Retinal pigment epithelial cell (primary cell): ENCODE measurements around the gene NHS.

Experiments used
- DNase-seq: peaks from one replicate; pipeline ENCODE4 v3.0.0-alpha.2; 2010; ENCODE audit warnings: low read depth
- H3K4me3 ChIP-seq: 2 replicates; pipeline ENCODE4 v1.5.1; 2011; ENCODE audit warnings: mild to moderate bottlenecking, low read length, control low read depth, moderate library complexity
- TF ChIP-seq, protein P1 (sequence below): conservative IDR thresholded peaks from 2 replicates; pipeline ENCODE4 v1.5.1; 2011; ENCODE audit warnings: low read depth, low read length, control low read depth, inconsistent platforms

NHS gene

DNA sequence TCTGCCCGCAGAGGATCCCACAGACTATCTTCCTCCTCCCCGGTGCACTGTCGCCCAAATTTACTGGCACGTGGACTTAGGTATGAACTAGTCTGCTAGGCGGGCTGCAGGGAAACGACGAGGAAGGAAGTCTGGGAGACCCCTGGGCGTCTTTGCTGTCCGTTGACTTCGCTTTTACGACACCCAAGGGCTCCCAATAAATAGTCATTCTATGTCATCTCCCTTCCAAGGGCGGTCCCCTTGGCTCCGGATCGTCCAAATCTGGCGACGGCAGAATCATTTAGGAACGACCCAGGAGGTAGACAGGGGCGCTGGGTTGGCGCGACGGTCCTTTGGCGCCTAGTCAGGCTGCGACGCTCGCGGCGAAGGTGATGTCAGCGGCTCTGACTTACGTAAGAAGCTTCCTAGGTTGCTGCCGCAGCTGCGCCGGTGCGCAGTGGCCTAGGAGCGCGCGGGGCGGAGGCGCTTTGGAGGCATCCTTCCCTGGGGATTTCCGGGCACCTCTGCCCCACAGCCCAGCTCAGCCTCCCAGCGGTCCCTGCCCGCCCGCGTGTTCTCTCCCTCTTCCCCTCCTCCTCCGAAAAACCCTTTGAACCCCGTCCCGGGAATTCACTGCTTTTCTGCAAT is 2.2 kb downstream of the NHS start:
- DNase-seq, result no peak
- peak overlapping the region; percentile 50 for H3K4me3 ChIP-seq
- TF ChIP-seq, protein P1, sequence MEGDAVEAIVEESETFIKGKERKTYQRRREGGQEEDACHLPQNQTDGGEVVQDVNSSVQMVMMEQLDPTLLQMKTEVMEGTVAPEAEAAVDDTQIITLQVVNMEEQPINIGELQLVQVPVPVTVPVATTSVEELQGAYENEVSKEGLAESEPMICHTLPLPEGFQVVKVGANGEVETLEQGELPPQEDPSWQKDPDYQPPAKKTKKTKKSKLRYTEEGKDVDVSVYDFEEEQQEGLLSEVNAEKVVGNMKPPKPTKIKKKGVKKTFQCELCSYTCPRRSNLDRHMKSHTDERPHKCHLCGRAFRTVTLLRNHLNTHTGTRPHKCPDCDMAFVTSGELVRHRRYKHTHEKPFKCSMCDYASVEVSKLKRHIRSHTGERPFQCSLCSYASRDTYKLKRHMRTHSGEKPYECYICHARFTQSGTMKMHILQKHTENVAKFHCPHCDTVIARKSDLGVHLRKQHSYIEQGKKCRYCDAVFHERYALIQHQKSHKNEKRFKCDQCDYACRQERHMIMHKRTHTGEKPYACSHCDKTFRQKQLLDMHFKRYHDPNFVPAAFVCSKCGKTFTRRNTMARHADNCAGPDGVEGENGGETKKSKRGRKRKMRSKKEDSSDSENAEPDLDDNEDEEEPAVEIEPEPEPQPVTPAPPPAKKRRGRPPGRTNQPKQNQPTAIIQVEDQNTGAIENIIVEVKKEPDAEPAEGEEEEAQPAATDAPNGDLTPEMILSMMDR, result no peak

DNA sequence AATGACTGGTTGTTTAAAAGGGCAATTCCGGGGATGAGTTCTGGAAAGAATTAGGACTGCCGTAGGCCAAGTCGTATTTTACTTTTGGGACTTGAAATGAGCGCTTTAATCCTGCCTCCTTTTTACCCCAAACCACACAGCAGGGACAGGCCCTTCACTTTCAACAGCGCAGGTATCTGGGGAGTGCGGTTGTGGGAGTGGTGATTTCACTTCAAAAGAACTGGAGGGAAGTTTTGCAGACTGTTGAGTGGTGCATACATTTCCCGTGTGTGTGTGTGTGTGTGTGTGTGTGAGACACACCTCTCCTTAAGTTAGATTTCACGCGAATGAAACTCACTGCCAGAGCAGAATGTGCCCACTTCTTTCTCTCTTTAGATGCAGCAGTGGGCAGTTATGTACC is 2.8 kb downstream of the NHS start:
- TF ChIP-seq, protein P1, result no peak
- no peak for DNase-seq
- H3K4me3 ChIP-seq, result peak overlapping the region; percentile 50

DNA sequence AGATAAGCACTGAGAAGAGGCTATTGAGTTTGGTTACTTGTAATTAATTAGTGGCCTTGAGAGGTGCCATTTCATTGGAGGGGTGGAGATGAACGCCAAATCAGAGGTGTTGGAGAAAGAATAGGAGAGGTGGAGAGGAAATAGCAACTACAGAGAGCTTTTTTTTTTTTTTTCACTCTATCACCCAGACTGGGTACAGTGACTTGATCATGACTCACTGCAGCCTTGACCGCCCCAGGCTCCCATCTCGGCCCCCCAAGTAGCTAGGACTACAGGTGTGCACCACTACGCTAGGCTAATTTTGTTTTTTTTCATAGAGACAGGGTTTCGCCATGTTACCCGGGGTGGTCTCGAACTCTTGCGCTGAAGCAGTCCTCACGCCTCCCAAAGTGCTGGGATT is 5.2 kb downstream of the NHS start:
- H3K4me3 ChIP-seq, result no peak overlapping the region
- no peak for DNase-seq
- TF ChIP-seq, protein P1, result no peak

DNA sequence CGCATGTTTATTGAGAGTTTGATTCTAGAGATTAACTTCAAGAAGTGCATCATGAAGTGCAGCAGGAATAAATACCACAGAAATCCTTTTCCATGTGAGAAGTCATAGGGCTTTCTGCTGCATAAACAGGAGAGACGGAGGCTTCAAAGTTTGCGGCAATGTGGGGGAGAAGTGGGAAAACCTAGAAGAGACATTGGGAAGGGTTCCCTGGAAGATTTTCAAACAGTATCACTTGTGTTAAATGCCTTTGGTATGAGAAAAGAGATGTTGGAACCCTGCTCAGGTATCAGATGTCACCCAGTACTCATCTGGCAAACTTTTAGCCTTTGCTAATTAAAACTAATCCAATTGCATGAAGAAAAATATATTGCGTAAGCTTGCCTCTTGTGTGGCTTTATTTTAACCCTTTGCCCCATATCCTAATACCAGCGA is 15.4 kb downstream of the NHS start:
- no peak for DNase-seq
- TF ChIP-seq, protein P1, result no peak
- H3K4me3 ChIP-seq, result no peak overlapping the region

DNA sequence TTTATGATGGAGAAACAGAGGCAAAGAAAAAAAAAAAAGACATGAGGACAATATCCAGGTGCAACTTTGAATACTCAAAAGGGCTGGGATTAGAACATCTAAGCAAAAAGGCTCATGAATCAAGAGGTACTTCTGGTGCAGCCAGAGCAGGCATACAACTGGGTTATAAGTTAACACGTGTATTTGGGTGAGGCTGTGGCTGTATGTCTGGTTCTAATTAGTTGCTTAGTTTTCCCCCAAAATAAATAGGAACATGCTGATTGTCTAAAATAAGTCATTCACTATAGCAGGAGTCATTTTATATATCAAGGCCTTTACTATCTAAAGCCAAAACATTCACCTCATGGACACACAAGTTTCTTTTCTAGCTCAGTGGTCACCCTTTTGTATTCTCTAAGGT is 20.2 kb downstream of the NHS start:
- TF ChIP-seq, protein P1, result no peak
- DNase-seq, result no peak
- H3K4me3 ChIP-seq, result no peak overlapping the region

DNA sequence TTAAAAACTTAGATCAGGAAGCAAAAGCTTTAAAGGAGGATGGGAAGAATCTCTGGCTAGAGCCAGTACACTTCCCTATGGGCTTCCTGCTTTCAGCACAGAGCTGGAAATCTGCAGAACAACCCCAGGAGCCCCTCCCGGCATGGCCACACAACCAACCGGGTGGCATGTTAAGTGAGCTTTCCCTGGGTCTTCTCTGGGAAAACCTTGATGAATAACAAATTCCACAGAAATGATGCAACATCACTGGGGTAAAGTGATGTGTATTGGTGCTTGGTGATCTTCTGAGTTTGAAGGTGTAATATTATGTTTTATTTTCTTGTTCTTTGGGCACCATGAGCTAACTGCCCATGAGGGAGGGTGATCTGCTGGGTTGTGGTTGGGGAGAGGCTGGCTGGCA is 22.1 kb downstream of the NHS start:
- H3K4me3 ChIP-seq, result no peak overlapping the region
- TF ChIP-seq, protein P1, result no peak
- no peak for DNase-seq

DNA sequence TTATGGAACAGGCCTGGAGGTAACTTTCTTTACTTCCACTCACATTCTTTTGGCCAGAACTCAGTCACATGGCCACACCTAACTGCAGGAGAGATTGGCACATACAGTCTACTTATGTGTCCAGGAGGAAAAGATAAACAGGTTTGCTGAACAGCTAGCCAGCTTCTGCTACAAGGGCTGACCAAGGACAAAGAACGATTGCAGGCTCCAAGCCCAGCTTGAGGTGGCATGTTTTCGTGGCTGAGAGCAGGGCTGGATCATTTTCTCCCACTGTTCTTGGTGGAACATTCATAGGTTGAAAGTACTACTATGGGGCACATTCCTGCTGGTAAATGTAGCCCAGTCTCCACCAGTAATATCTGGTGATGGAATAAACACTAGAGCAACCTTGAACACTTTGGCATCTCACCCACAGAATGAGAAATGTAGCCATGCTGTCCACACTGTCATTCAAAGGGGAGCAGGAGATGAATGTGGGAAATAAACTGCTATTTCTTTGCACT is 28.2 kb downstream of the NHS start:
- no peak for DNase-seq
- no peak overlapping the region for H3K4me3 ChIP-seq
- TF ChIP-seq, protein P1, result no peak
